Adrenal gland (tissue), 12 donors: ENCODE measurements around the gene HOXA6. TPM values are rescaled to one million over a fixed set of nuclear protein-coding genes. Genes with fewer than 3 reads are reported as not detected.

ENCODE experiments used
- DNase-seq, 7 donors: peaks; one replicate each; pipeline ENCODE4 v3.0.0-alpha.2; 2019 to 2020
- H3K27ac ChIP-seq, 5 donors: fragments of 200-600 bp; sonication (generic) in 4 of 5; 1 replicate in 3 of 5; 2 replicates in 2 of 5; pipeline versions ENCODE4 v1.5.1 to v1.8.0; 2016 to 2020; ENCODE audit warnings: mild to moderate bottlenecking in 1 of 5
- H3K27me3 ChIP-seq: fragments of 200-600 bp; 2 replicates; pipeline ENCODE4 v1.8.0; 2021
- H3K36me3 ChIP-seq, 2 donors: fragments of 200-600 bp; replicated peaks in 1 of 2; 1 replicate in 1 of 2; 2 replicates in 1 of 2; pipeline versions ENCODE4 v1.5.1 to v1.8.0; 2018 to 2022
- H3K4me1 ChIP-seq, 2 donors: fragments of 200-600 bp; replicated peaks in 1 of 2; 1 replicate in 1 of 2; 2 replicates in 1 of 2; pipeline versions ENCODE4 v1.5.1 to v1.8.0; 2018 to 2021
- H3K4me3 ChIP-seq, 4 donors: fragments of 200-600 bp; sonication (generic) in 3 of 4; one replicate each; pipeline ENCODE4 v1.5.1; 2016 to 2018
- H3K9me3 ChIP-seq, 3 donors: fragments of 200-600 bp; sonication (generic) in 1 of 3; replicated peaks in 1 of 3; 1 replicate in 2 of 3; 2 replicates in 1 of 3; pipeline versions ENCODE4 v1.5.1 to v1.8.0; 2016 to 2021
- CTCF ChIP-seq, 6 experiments: fragments of 450-650 bp in 4 of 6; fragments of 200-600 bp in 2 of 6; sonication (generic) in 1 of 6; IDR thresholded peaks; 1 replicate in 5 of 6; 2 replicates in 1 of 6; pipeline versions ENCODE4 v1.5.1 to v1.8.0; 2016 to 2021; ENCODE audit warnings: antibody characterized with exemption in 6 of 6, mild to moderate bottlenecking in 2 of 6, moderate library complexity in 1 of 6
- POLR2A ChIP-seq, 2 donors: fragments of 450-650 bp; IDR thresholded peaks; one replicate each; pipeline ENCODE4 v1.6.1; 2017; ENCODE audit warnings: antibody characterized with exemption in 2 of 2, mild to moderate bottlenecking in 2 of 2, moderate library complexity in 1 of 2
- WGBS, 4 donors: extraction: QIAGEN DNeasy Blood & Tissue Kit in 2 of 4; methylation state at CpG; one replicate each; pipeline versions ENCODE4 v1.1.5 to v1.1.7; 2013 to 2017; 5-methylcytosine and 5-hydroxymethylcytosine counted together
- intact Hi-C, 2 donors: fragments of 100-400 bp; cut with DNase I; formaldehyde crosslinking; loops; one replicate each; pipeline versions ENCODE4 v1.14.1 to v1.15.0; 2022 to 2023
- polyA plus RNA-seq, 3 donors: library from polyadenylated mRNA; stranded (reverse); fragments of 200-250 nt in 2 of 3; fragments of 350-450 nt in 1 of 3; fragmentation: Illumina TruSeq in 1 of 3; extraction: RNeasy Lipid Tissue Mini Kit (QIAGEN cat#74804) in 1 of 3; gene quantifications; one replicate each; pipeline ENCODE4 v1.2.3, GENCODE V29; 2013 to 2014
- total RNA-seq, 9 donors: library from RNA; depleted of rRNA in 4 of 9; stranded (reverse); fragments of >200 nt in 4 of 9; fragments of 120-200 nt in 1 of 9; fragmentation: NEBNext Ultra II Directional in 1 of 9; extraction: Animal tissue kit (Norgen Biotek cat#: 25700) in 1 of 9; gene quantifications; one replicate each; pipeline versions ENCODE4 v1.1.0 to v1.2.4, GENCODE V29; 2013 to 2023
- donor health status: healthy with polysubstance abuse.
- donor health status: Bipolar disorder and iron deficiency.
- donor health status: DM: yes; HTN: yes; CAD: no.
- donor health status: DM: no; HTN: no; CAD: no.
- donor health status: DM: no; HTN: no; CAD: no.
- donor health status: DM: yes; HTN: yes; CAD: no.

HOXA6 gene
- total and polyA plus RNA-seq, 12 donors = 1.3 to 27.2 (median 14.8) TPM

- DNase-seq = peak in 3 of 7 donors; percentile 11 to 59 (median 26)
- Histone ChIP-seq H3K27me3 (no peaks in the 10 kb centered on the region), H3K9me3 (no peaks in the 10 kb centered on the region), H3K36me3 (no peaks in the 10 kb centered on the region), H3K27ac (peak overlapping the region in 4 of 5 donors; percentile 36 to 91 (median 68)), H3K4me3 (peak overlapping the region in 1 of 4 donors; percentile 44), H3K4me1 (peaks cover 0 to 2% of the 10 kb centered on the region in 2 donors)
- intact Hi-C loops = no loop called here
- WGBS, 4 donors = 56 to 64% (median 60%) methylated on average over 19 of the region's 19 CpGs
- TF ChIP-seq POLR2A (IDR thresholded peaks at IDR 0.05) (no peak), CTCF (IDR thresholded peaks at IDR 0.05) (no peak)
Measured at GRCh38 chr7:27117887-27118491, 29.6 kb downstream of the HOXA6 start.

GRCh38 chr7:27116962-27117886 lies 30.4 kb downstream of the HOXA6 start:
- Histone ChIP-seq H3K4me3 (peak overlapping the region in 1 of 4 donors; percentile 44), H3K36me3 (no peaks in the 10 kb centered on the region), H3K9me3 (no peaks in the 10 kb centered on the region), H3K4me1 (peaks cover 0 to 9% of the 10 kb centered on the region in 2 donors), H3K27me3 (no peaks in the 10 kb centered on the region), H3K27ac (peak overlapping the region in 4 of 5 donors; percentile 36 to 91 (median 68))
- intact Hi-C loops = no loop called here
- 54 to 66% (median 60%) methylated on average over 10 to 12 of the region's 12 CpGs for WGBS, 4 donors
- TF ChIP-seq CTCF (IDR thresholded peaks at IDR 0.05) = no peak
- no peak for TF ChIP-seq POLR2A (IDR thresholded peaks at IDR 0.05)
- peak in 3 of 7 donors; percentile 13 to 43 (median 15) for DNase-seq

- no peaks in the 10 kb centered on the region for H3K36me3 ChIP-seq
- peak overlapping the region in 1 of 4 donors; percentile 44 for H3K4me3 ChIP-seq
- intact Hi-C loops = no loop called here
- DNase-seq = peak in 2 of 7 donors; percentile 11 to 16
- H3K4me1 ChIP-seq = peaks cover 0 to 9% of the 10 kb centered on the region in 2 donors
- H3K27ac ChIP-seq = peak overlapping the region in 4 of 5 donors; percentile 53 to 91 (median 72)
- WGBS, 4 donors = 60 to 69% (median 64%) methylated on average over 20 of the region's 20 CpGs
- no peaks in the 10 kb centered on the region for H3K27me3 ChIP-seq
- TF ChIP-seq POLR2A (IDR thresholded peaks at IDR 0.05) (no peak), CTCF (IDR thresholded peaks at IDR 0.05) (no peak)
- no peaks in the 10 kb centered on the region for H3K9me3 ChIP-seq
Measured at GRCh38 chr7:27116031-27116961, 31.3 kb downstream of the HOXA6 start.
